Measurements from ENCODE around the gene RUNDC1.
"Not testable (repeated sequence)": the region's sequence is repeated elsewhere in the genome, so short reads cannot be mapped to it uniquely, and the experiment has no call there.

The RUNDC1 gene

GRCh38 chr17:42980274-42980765 lies at the start of gene RUNDC1:
Gene RUNDC1, plus strand, starts transcription at chr17:42980565. Its CDS starts 12 bp downstream, at chr17:42980577.
- DNase-seq = peak; percentile 93 to 94

GRCh38 chr17:42937712-42938596 lies 42.4 kb upstream of the RUNDC1 start:
- DNase-seq = peak; percentile 6 to 17

- DNase-seq = no peak
Measured at GRCh38 chr17:42944211-42944610, 36.2 kb upstream of the RUNDC1 start.

- DNase-seq = no peak
Measured at GRCh38 chr17:42946812-42947211, 33.6 kb upstream of the RUNDC1 start.

- no peak for DNase-seq
Measured at GRCh38 chr17:42950044-42950783, 30.2 kb upstream of the RUNDC1 start.

- no peak for DNase-seq
Measured at GRCh38 chr17:42953669-42954068, 26.7 kb upstream of the RUNDC1 start.

- DNase-seq = peak; percentile 89 to 92
Measured at GRCh38 chr17:42964161-42964932, 16.0 kb upstream of the RUNDC1 start, which contains the start of gene AARSD1. Gene AARSD1, minus strand, starts transcription at chr17:42964454. Its CDS starts 14 bp downstream, at chr17:42964440.

GRCh38 chr17:42967925-42968324 lies 12.4 kb upstream of the RUNDC1 start:
- no peak for DNase-seq

- DNase-seq = no peak
Measured at GRCh38 chr17:42969001-42969581, 11.3 kb upstream of the RUNDC1 start.

- DNase-seq = no peak
Measured at GRCh38 chr17:42971589-42971988, 8.8 kb upstream of the RUNDC1 start.

- not testable (repeated sequence) for DNase-seq
Measured at GRCh38 chr17:42973323-42973722, 7.0 kb upstream of the RUNDC1 start.

GRCh38 chr17:42975265-42975664 lies 5.1 kb upstream of the RUNDC1 start:
- no peak for DNase-seq

- DNase-seq = not testable (repeated sequence)
Measured at GRCh38 chr17:42975701-42976100, 4.7 kb upstream of the RUNDC1 start.

GRCh38 chr17:42979511-42980273 lies 673 bp upstream of the RUNDC1 start, which contains the start of gene PTGES3L:
Gene PTGES3L, minus strand, starts transcription at chr17:42980080. Its CDS starts 27 bp downstream, at chr17:42980053.
- peak; percentile 34 to 47 for DNase-seq

GRCh38 chr17:42980766-42981397 lies 517 bp downstream of the RUNDC1 start:
- DNase-seq = peak; percentile 74 to 80

- no peak for DNase-seq
Measured at GRCh38 chr17:42982266-42982665, 1.9 kb downstream of the RUNDC1 start.

- DNase-seq = no peak
Measured at GRCh38 chr17:42985225-42985624, 4.9 kb downstream of the RUNDC1 start.

GRCh38 chr17:42989141-42989540 lies 8.8 kb downstream of the RUNDC1 start:
- DNase-seq = no peak

GRCh38 chr17:42989726-42990652 lies 9.6 kb downstream of the RUNDC1 start:
- DNase-seq = no peak

- no peak for DNase-seq
Measured at GRCh38 chr17:42991471-42991870, 11.1 kb downstream of the RUNDC1 start.

Measured in activated CD4-positive, alpha-beta T cell treated with anti-CD3 and anti-CD28 coated beads, Interleukin-2, amount 50 U/mL, for 48 hours (primary cell).